Endometrial microvascular endothelial cells (primary cell): Measurements from ENCODE around the gene ECI2. TPM values are rescaled to one million over a fixed set of nuclear protein-coding genes. Genes with fewer than 3 reads are reported as not detected.

Source experiments
- in situ Hi-C: cut with HindIII; loops from 2 replicates; pipeline ENCODE4 v1.10.0; 2017; ENCODE audit warnings: low sequenced_read_pairs, low pct_unique_long_range_greater_than_20kb; ENCODE audit errors: inconsistent ontology term
- total RNA-seq: library from RNA; depleted of rRNA; stranded (reverse); fragments of >200 nt; gene quantifications from one replicate; pipeline ENCODE4 v1.2.3, GENCODE V29; 2015; ENCODE audit errors: inconsistent ontology term

ECI2 gene
- total RNA-seq, 1 donor from 2014 or later: 256 TPM

DNA sequence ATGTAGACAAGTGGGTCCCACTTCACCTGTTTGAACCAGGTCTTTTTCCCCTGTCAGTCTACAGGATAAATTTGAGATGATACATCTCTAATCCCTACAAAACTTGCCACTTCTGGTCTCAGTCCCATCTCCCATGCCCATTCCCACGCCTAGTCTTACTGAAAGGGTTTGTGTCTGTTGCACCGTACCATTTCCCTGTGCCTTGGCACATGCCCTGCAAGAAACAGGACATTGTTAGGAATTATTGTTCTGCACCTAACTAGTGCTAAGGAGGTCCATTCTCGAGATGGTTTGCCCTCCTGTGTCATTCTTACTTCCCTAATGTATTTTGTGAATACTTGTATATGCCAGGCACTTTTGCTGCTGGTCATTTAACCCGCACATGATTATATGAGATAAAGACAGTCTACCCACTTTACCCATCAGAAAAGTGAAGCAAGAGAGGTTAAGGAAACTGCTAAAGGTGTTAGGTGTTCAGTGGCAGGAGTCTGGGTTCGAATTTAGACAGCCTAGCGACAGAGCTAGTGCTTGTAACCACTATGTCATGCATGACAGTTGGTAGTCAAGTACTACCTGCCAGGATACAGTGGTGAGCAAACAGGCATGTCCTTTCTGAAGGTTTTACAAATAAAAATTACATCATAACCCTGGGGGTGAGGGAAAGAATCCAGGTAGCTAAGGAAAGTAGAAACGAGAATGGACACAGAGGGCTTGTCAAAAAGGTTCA is 69.2 kb downstream of the ECI2 start:
- in situ Hi-C loops: no loop called here

Other genes starting within 250 kb of the ECI2 start
- not detected for gene FAM217A, start 56.4 kb downstream of the ECI2 start, total RNA-seq